Erythroblast (primary cell): ENCODE results near the gene IL22RA2.

Experiments used
- GATA1 ChIP-seq: IDR thresholded peaks from 2 replicates; pipeline ENCODE4 v1.6.1; 2011; ENCODE audit warnings: low read depth, mild to moderate bottlenecking, control low read depth, low read length, moderate library complexity
- POLR2A ChIP-seq: IDR thresholded peaks from 2 replicates; pipeline ENCODE4 v1.6.1; 2011; ENCODE audit warnings: mild to moderate bottlenecking, low read length

GRCh38 chr6:137117581-137117980 lies 55.9 kb downstream of the IL22RA2 start:
- no peak for TF ChIP-seq POLR2A
- no peak for TF ChIP-seq GATA1
